K562 (cell line): ENCODE results near the gene MTG2. TPM values are rescaled to one million over a fixed set of nuclear protein-coding genes. Genes with fewer than 3 reads are reported as not detected.

Experiments
- ATAC-seq: fragments of 200-7000 bp; cut with Tn5 transposase; 3 replicates; pipeline ENCODE4 v1.9.1; 2020; ENCODE audit warnings: moderate library complexity
- BruUV-seq: library from RNA; stranded (reverse); fragments of 400-500 nt; replicated peaks from 2 replicates; lab custom pipeline; 2021; lab: Mats Ljungman, UMichigan
- CTCF ChIA-PET: fragments of 300-600 bp; formaldehyde crosslinking; extraction: SDS; loops from one replicate; lab custom pipeline; 2021; ENCODE audit warnings: low intra/inter-chr PET ratio; lab: Yijun Ruan, JAX
- POLR2A ChIA-PET: fragments of 300-600, 350-650 bp; sonication (Branson Sonifier 250); formaldehyde crosslinking; extraction: SDS; loops from one replicate; lab custom pipeline; 2021; ENCODE audit warnings: antibody characterized with exemption, inconsistent platforms; lab: Yijun Ruan, JAX
- DNase-seq, 4 experiments: peaks; one replicate each; pipeline versions ENCODE4 v3.0.0 to v3.0.0-alpha.2; 2011 to 2018; ENCODE audit warnings: low spot score in 3 of 4, mixed read lengths in 3 of 4; ENCODE audit errors: extremely low read depth in 1 of 4
- FAIRE-seq: peaks from 2 replicates; lab custom pipeline; 2011; peaks lifted over from hg19 to GRCh38; lab: Jason Lieb, UNC
- H2AFZ ChIP-seq: 2 replicates; pipeline ENCODE4 v1.6.0; 2011; ENCODE audit warnings: low read depth, low read length, control low read depth, inconsistent platforms
- H3K27ac ChIP-seq: fragments of 200-600 bp; 3 replicates; pipeline ENCODE4 v1.8.0; 2011; ENCODE audit warnings: low read depth, mild to moderate bottlenecking, control low read depth, inconsistent platforms, low read length, moderate library complexity, mixed read lengths; ENCODE audit errors: extremely low read depth
- H3K27me3 ChIP-seq, 2 experiments: fragments of 300-600 bp in 1 of 2; 2 replicates in 1 of 2; 3 replicates in 1 of 2; pipeline versions ENCODE4 v1.6.0 to v1.8.0; 2011; ENCODE audit warnings: inconsistent platforms in 2 of 2, low read length in 2 of 2, mild to moderate bottlenecking in 1 of 2, mixed read lengths in 1 of 2, moderate library complexity in 1 of 2; ENCODE audit not compliant: control insufficient read depth in 2 of 2, insufficient read depth in 2 of 2
- H3K36me3 ChIP-seq: fragments of 300-600 bp; 3 replicates; pipeline ENCODE4 v1.8.0; 2011; ENCODE audit warnings: mild to moderate bottlenecking, low read length, inconsistent platforms; ENCODE audit not compliant: control insufficient read depth, insufficient read depth
- H3K4me1 ChIP-seq, 2 experiments: fragments of 200-600 bp in 1 of 2; replicated peaks in 1 of 2; 2 replicates in 1 of 2; 3 replicates in 1 of 2; pipeline versions ENCODE4 v1.5.1 to v1.8.0; 2011; ENCODE audit warnings: inconsistent platforms in 2 of 2, low read length in 2 of 2, mild to moderate bottlenecking in 1 of 2, mixed read lengths in 1 of 2, moderate library complexity in 1 of 2; ENCODE audit not compliant: control insufficient read depth in 2 of 2, insufficient read depth in 2 of 2
- H3K4me2 ChIP-seq: 2 replicates; pipeline ENCODE4 v1.6.1; 2011; ENCODE audit warnings: low read length, control low read depth, inconsistent platforms, mixed read lengths; ENCODE audit not compliant: insufficient read depth
- H3K4me3 ChIP-seq: fragments of 200-600 bp; sonication (generic), shearing (Covaris generic); 2 replicates; pipeline ENCODE4 v1.5.1; 2016; ENCODE audit warnings: control low read depth, inconsistent platforms
- H3K79me2 ChIP-seq: fragments of 200-600 bp; 3 replicates; pipeline ENCODE4 v1.8.0; 2011; ENCODE audit warnings: low read length, inconsistent platforms; ENCODE audit not compliant: control insufficient read depth, insufficient read depth
- H3K9ac ChIP-seq, 2 experiments: 2 replicates each; pipeline versions ENCODE4 v1.6.0 to v1.6.1; 2011; ENCODE audit warnings: low read depth in 2 of 2, low read length in 2 of 2, control low read depth in 1 of 2, inconsistent platforms in 1 of 2, mild to moderate bottlenecking in 1 of 2, mixed read lengths in 1 of 2; ENCODE audit not compliant: insufficient read depth in 1 of 2
- H3K9me1 ChIP-seq: one replicate; pipeline ENCODE4 v1.6.0; 2011; ENCODE audit warnings: inconsistent platforms, mild to moderate bottlenecking, low read length, moderate library complexity; ENCODE audit not compliant: control insufficient read depth, insufficient read depth
- H3K9me3 ChIP-seq: replicated peaks from 2 replicates; pipeline ENCODE4 v1.5.1; 2011; ENCODE audit warnings: low read depth, low read length, inconsistent platforms; ENCODE audit not compliant: control insufficient read depth, insufficient read depth
- H4K20me1 ChIP-seq: replicated peaks from 2 replicates; pipeline ENCODE4 v1.6.1; 2011; ENCODE audit warnings: low read length, inconsistent platforms, mixed read lengths; ENCODE audit not compliant: control insufficient read depth, insufficient read depth
- CREBBP ChIP-seq: IDR thresholded peaks from one replicate; pipeline ENCODE4 v1.6.1; 2012; ENCODE audit warnings: low read depth, mild to moderate bottlenecking, control low read depth, inconsistent platforms, low read length
- E2F8 ChIP-seq: fragments of 450-650 bp; IDR thresholded peaks from 2 replicates; pipeline ENCODE4 v1.7.1; 2018; ENCODE audit warnings: mild to moderate bottlenecking, low read depth; ENCODE audit not compliant: partially characterized antibody
- FOXP4 ChIP-seq: sonication (generic); formaldehyde crosslinking; IDR thresholded peaks from 2 replicates; pipeline ENCODE4 v1.8.0; 2022; ENCODE audit warnings: mild to moderate bottlenecking, missing genetic modification reagents, borderline replicate concordance
- HNRNPK ChIP-seq: fragments of 200-400 bp; formaldehyde crosslinking; IDR thresholded peaks from one replicate; pipeline ENCODE4 v1.6.1; 2018; ENCODE audit warnings: mild to moderate bottlenecking, low read depth, low read length; ENCODE audit not compliant: poor library complexity, severe bottlenecking
- ILK ChIP-seq: fragments of 450-650 bp; IDR thresholded peaks from 2 replicates; pipeline ENCODE4 v1.6.1; 2016; ENCODE audit warnings: missing genetic modification characterization, low read depth, mild to moderate bottlenecking, missing compliant biosample characterization, moderate library complexity, borderline replicate concordance
- KDM4B ChIP-seq, 2 experiments: fragments of 450-650 bp in 1 of 2; sonication (generic) in 1 of 2; IDR thresholded peaks; 2 replicates each; pipeline ENCODE4 v1.6.1; 2016 to 2017; ENCODE audit warnings: borderline replicate concordance in 2 of 2, antibody characterized with exemption in 1 of 2, low read depth in 1 of 2, mild to moderate bottlenecking in 1 of 2
- KLF1 ChIP-seq: fragments of 450-650 bp; IDR thresholded peaks from 2 replicates; pipeline ENCODE4 v1.6.1; 2016; ENCODE audit warnings: missing genetic modification characterization, missing compliant biosample characterization
- KLF6 ChIP-seq: fragments of 250-450 bp; sonication (Bioruptor Pico); IDR thresholded peaks from 2 replicates; pipeline ENCODE4 v1.4.0; 2020; ENCODE audit warnings: mild to moderate bottlenecking, moderate library complexity, borderline replicate concordance
- L3MBTL2 ChIP-seq: fragments of 450-650 bp; IDR thresholded peaks from 2 replicates; pipeline ENCODE4 v1.6.1; 2016; ENCODE audit warnings: mild to moderate bottlenecking, moderate library complexity
- MTF1 ChIP-seq: fragments of 250-450 bp; sonication (Bioruptor Pico); IDR thresholded peaks from 2 replicates; pipeline ENCODE4 v1.9.0; 2021; ENCODE audit warnings: moderate library complexity, mild to moderate bottlenecking, inconsistent platforms, borderline replicate concordance
- STAT6 ChIP-seq: sonication (generic); formaldehyde crosslinking; IDR thresholded peaks from 2 replicates; pipeline ENCODE4 v1.8.1; 2023; ENCODE audit warnings: mild to moderate bottlenecking, missing genetic modification reagents
- TEAD4 ChIP-seq, 2 experiments: sonication (generic) in 1 of 2; formaldehyde crosslinking in 1 of 2; IDR thresholded peaks; 2 replicates each; pipeline versions ENCODE4 v1.6.1 to v1.8.0; 2012 to 2022; ENCODE audit warnings: borderline replicate concordance in 1 of 2, inconsistent platforms in 1 of 2, low read length in 1 of 2, mild to moderate bottlenecking in 1 of 2, missing genetic modification reagents in 1 of 2
- ZSCAN29 ChIP-seq: fragments of 450-650 bp; IDR thresholded peaks from 2 replicates; pipeline ENCODE4 v1.6.1; 2017
- WGBS: fragments of 100-300 bp; shearing (Covaris generic); methylation state at CpG from one replicate; pipeline ENCODE4 v1.1.6; 2016; ENCODE audit warnings: low coverage, mixed read lengths; ENCODE audit not compliant: insufficient coverage; ENCODE audit errors: missing lambda C conversion rate; 5-methylcytosine and 5-hydroxymethylcytosine counted together
- in situ Hi-C: fragments of 300-500 bp; cut with MboI; formaldehyde crosslinking; loops from 4 replicates; pipeline ENCODE4 v1.15.0; 2018; ENCODE audit warnings: inconsistent platforms, mixed read lengths
- intact Hi-C: fragments of 100-400 bp; cut with micrococcal nuclease; formaldehyde crosslinking; loops from 2 replicates; pipeline ENCODE4 v1.14.2; 2022
- polyA plus RNA-seq, 8 experiments: library from polyadenylated mRNA; depleted of rRNA in 4 of 8; stranded (reverse) in 5 of 8; unstranded in 3 of 8; fragments of >200 nt; fragmentation: Nextera tagmentation in 2 of 8; fragmentation: Illumina TruSeq in 1 of 8; extraction: Ambion mirVana in 2 of 8; extraction: Trizol in 1 of 8; gene quantifications; 2 replicates each; pipeline versions ENCODE4 v1.2.1 to v1.2.3, GENCODE V29; 2011 to 2014; ENCODE audit warnings: inconsistent platforms in 1 of 8, missing spikeins in 1 of 8
- total RNA-seq, 7 experiments: library from RNA; depleted of rRNA in 6 of 7; stranded (reverse); fragments of >200 nt in 6 of 7; fragmentation: Illumina TruSeq in 2 of 7; extraction: Trizol in 2 of 7; gene quantifications; 2 replicates each; pipeline versions ENCODE4 v1.2.1 to v1.2.3, GENCODE V29; 2011 to 2021; ENCODE audit warnings: low replicate concordance in 1 of 7

The MTG2 gene
- total and polyA plus RNA-seq, 9 of the 15 experiments (the other 6 are each of a cell fraction or from before 2014, with no cell fraction given) = 8.7 to 67.5 (median 44.5) TPM

GRCh38 chr20:62175711-62176110 lies 7.1 kb upstream of the MTG2 start (continued):
- TF ChIP-seq E2F8 (no peak), CREBBP (no peak)

GRCh38 chr20:62176866-62177265 lies 6.0 kb upstream of the MTG2 start:
- POLR2A ChIA-PET = interaction anchor here (0.6 kb wide), 1 partner anchor 88 kb away, joined by 3 read pairs; no protein-coding TSS in a partner anchor
- no peaks in the 10 kb centered on the region for H3K9me1 ChIP-seq
- intact Hi-C loops = no loop called here
- DNase-seq = no peak
- peaks cover 0 to 3% of the 10 kb centered on the region in 2 experiments; a peak in 3 of 5 replicates for H3K4me1 ChIP-seq
- H3K9ac ChIP-seq = no peak overlapping the region
- no peak for FAIRE-seq
- CTCF ChIA-PET = no interaction called here
- H3K27me3 ChIP-seq = no peaks in the 10 kb centered on the region
- H3K4me2 ChIP-seq = no peak overlapping the region
- no peaks in the 10 kb centered on the region for H4K20me1 ChIP-seq
- H3K4me3 ChIP-seq = no peak overlapping the region
- peaks cover 70% of the 10 kb centered on the region; the same call in 2 of the 3 replicates for H3K36me3 ChIP-seq
- BruUV-seq = no TSS peak
- no peak overlapping the region for H2AFZ ChIP-seq
- 91% methylated on average over 13 of the region's 15 CpGs for WGBS
- peaks cover 2% of the 10 kb centered on the region for H3K79me2 ChIP-seq
- H3K9me3 ChIP-seq = no peaks in the 10 kb centered on the region
- in situ Hi-C loops = no loop called here
- no peak for ATAC-seq
- no peak overlapping the region for H3K27ac ChIP-seq
- TF ChIP-seq KLF1 (tag) = no peak
- no peak for TF ChIP-seq TEAD4 (IDR thresholded peaks at IDR 0.05; ENCODE audit: low read length)
- TF ChIP-seq TEAD4 (CRISPR knock-in tag; IDR thresholded peaks at IDR 0.05; ENCODE audit: borderline replicate concordance) = no peak
- no peak for TF ChIP-seq KLF6 (CRISPR knock-in tag)
- TF ChIP-seq ILK (tag) = no peak
- TF ChIP-seq L3MBTL2 = no peak
- TF ChIP-seq KDM4B (IDR thresholded peaks at IDR 0.05; ENCODE audit: borderline replicate concordance in 2 of 2, low read depth in 1 of 2) = no peak
- no peak for TF ChIP-seq FOXP4 (CRISPR knock-in tag)
- no peak for TF ChIP-seq MTF1 (CRISPR knock-in tag)
- no peak for TF ChIP-seq STAT6
- no peak for TF ChIP-seq HNRNPK
- no peak for TF ChIP-seq ZSCAN29
